GM19455 (cell line): ENCODE data around the gene SLC5A10.
"Not testable (repeated sequence)": the region's sequence is repeated elsewhere in the genome, so short reads cannot be mapped to it uniquely, and the experiment has no call there.

Experiments used
- ATAC-seq: cut with Tn5 transposase; IDR thresholded peaks from one replicate; pipeline ENCODE4 v1.9.1; 2021; ENCODE audit not compliant: unreplicated experiment

SLC5A10 gene

GRCh38 chr17:19038007-19038406 lies 86.0 kb downstream of the SLC5A10 start:
- not testable (repeated sequence) for ATAC-seq

GRCh38 chr17:19038730-19039129 lies 86.8 kb downstream of the SLC5A10 start:
- ATAC-seq, result not testable (repeated sequence)

GRCh38 chr17:19040350-19040749 lies 88.4 kb downstream of the SLC5A10 start:
- ATAC-seq, result not testable (repeated sequence)

DNA sequence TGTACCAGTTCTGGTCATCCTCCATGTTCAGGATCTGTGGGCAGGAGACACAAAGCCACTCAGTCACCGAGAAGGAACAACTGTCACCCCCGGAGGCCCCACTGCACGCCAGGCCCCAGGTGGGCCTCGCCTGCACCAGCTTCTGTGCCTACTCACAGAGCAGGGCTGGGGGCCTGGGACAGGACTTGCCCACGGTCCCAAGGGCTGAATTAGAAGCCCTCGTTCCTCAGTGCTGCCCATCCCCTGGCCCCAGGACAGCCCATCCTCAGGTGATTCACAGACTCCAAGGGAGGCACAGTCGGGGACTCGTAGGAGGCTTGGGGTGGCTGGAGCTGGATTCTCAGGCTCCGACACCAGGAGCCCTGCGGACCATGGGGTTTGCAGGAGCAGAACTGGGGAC lies 89.9 kb downstream of the SLC5A10 start:
- ATAC-seq, result not testable (repeated sequence)

GRCh38 chr17:19042369-19042768 lies 90.4 kb downstream of the SLC5A10 start:
- ATAC-seq, result not testable (repeated sequence)

GRCh38 chr17:19043032-19043431 lies 91.1 kb downstream of the SLC5A10 start:
- not testable (repeated sequence) for ATAC-seq

GRCh38 chr17:19044643-19045042 lies 92.7 kb downstream of the SLC5A10 start:
- not testable (repeated sequence) for ATAC-seq

DNA sequence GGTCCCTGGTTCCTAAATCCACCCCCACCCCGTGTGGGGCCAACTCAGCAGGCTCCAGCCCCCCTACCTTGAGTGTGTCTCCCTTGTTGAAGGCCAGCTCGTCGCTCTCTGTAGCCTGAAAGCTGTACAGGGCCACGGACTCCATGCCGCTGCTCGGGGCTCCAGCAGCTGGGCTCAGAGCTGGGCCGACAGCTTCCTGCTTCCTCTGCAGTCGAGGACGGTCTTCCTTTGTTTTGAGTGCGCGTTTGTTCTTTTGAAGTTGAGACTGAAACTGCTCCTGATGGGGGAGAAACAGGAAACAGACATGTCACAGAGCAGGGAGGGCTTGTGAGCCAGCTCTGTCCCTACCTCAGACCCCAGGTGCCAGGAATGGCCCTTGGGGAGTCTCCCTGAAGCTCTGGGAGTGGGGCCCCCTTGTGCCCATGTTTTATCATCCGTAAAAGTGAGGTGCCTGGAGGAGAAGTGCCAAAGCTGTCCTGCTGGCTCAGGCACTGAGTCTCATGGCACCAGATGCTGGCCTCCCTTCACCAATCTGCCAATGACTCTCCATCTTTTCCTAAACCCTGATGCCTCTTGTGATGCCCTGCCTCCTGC lies 94.9 kb downstream of the SLC5A10 start, which contains the start of gene GRAP:
TSS of gene GRAP (minus strand) at position 176 of the 594 bp plus-strand sequence. CDS start at position 145, 31 bp downstream.
- not testable (repeated sequence) for ATAC-seq

GRCh38 chr17:19047510-19047909 lies 95.5 kb downstream of the SLC5A10 start:
- ATAC-seq, result not testable (repeated sequence)

- not testable (repeated sequence) for ATAC-seq
These were observed 96.9 kb downstream of the SLC5A10 start for GRCh38 chr17:19048826-19049225.

- peak; percentile 58 for ATAC-seq
These were observed 103.5 kb downstream of the SLC5A10 start for GRCh38 chr17:19055447-19055846.

DNA sequence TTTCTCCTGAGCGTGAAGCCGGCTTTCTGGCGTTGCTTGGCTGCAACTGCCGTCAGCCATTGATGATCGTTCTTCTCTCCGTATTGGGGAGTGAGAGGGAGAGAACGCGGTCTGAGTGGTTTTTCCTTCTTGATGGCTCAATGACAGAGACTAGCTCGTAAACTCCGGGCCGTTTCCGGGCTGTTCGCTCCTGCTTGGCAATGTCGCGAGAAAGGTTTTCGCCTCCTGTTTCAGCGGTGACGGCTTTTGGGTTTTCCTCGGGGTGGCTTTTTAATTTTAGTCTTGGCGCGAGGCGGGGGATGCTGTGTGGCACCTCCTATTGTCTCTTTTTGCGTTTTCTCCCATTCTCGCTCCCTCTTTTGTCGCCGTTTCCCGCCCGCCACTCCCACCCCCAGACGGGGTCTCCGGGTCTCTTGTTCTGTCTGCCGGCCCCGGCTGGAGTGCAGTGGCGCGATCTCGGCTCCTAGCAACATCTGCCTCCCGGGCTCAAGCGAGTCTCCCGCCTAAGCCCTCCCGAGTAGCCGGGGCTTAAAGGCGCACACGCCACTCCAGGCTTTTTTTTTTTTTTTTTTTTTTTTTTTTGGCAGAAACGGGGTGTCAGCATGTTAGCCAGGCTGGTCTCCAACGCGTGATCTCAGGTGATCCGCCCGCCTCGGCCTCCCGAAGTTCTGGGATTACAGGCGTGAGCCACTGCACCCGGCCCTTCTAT lies 110.2 kb downstream of the SLC5A10 start:
- peak; percentile 23 for ATAC-seq

GRCh38 chr17:19062718-19063325 lies 110.9 kb downstream of the SLC5A10 start:
- ATAC-seq, result peak; percentile 60

- peak; percentile 55 for ATAC-seq
These were observed 111.5 kb downstream of the SLC5A10 start for GRCh38 chr17:19063326-19063956.

DNA sequence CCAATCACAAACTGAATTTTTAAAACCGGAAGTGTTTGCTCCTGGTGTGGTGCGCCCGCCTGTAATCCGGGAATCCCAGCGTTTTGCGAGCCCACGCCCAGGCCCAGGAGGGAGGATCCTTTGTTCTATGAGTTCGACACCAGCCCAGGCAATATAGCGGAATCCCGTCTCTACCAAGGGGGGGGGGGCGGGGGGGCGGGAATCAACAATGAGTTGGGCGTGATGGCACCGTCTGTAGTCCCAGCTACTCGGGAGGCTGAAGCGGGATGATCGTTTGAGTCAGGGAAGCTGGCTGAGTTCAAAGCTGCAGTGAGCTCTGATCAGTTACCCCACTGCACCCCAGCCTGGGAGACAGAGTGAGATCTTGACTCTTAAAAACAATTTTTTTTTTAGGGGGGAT lies 112.4 kb downstream of the SLC5A10 start:
- not testable (repeated sequence) for ATAC-seq

DNA sequence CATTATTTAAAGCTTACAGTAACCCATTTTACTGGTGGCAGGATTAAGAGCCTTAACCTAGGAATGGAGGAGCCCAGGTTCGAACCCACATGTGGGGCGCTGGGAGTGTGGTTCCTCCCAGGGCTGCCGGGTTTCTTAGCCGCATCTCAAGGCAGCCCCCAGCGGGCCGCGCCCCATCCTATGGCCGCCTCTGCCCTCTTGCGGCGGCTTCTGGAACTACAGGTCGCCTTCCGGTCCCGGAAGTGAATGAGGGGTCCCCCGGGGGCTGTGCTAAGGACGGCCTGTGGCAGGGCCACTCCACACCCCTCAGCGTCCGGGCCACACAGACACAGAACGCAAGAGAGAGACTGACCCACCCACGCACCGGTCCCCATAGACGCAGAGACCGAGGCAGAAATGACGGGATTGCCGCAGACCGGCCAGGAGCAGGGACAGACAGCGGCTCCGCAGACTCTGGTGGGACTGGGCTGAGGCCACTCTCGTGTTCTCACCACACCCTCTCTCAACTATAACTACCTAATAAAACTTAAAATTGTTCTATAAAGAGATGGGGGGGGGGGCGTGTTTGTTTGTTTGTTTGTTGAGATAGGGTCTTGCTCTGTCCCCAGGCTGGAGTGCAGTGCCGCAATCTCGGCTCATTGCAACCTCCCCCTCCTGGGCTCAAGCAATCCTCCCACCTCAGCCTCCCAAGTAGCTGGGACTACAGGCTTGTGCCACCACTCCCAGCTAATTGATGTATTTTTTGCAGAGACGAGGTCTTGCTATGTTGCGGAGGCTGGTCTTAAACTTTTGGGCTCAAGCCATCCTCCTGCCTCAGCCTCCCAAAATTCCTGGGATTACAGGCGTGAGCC lies 118.6 kb downstream of the SLC5A10 start:
- peak; percentile 84 for ATAC-seq
